ENCODE data around the gene PIK3AP1.
"Not testable (repeated sequence)": the region's sequence is repeated elsewhere in the genome, so short reads cannot be mapped to it uniquely, and the experiment has no call there.

The PIK3AP1 gene

DNA sequence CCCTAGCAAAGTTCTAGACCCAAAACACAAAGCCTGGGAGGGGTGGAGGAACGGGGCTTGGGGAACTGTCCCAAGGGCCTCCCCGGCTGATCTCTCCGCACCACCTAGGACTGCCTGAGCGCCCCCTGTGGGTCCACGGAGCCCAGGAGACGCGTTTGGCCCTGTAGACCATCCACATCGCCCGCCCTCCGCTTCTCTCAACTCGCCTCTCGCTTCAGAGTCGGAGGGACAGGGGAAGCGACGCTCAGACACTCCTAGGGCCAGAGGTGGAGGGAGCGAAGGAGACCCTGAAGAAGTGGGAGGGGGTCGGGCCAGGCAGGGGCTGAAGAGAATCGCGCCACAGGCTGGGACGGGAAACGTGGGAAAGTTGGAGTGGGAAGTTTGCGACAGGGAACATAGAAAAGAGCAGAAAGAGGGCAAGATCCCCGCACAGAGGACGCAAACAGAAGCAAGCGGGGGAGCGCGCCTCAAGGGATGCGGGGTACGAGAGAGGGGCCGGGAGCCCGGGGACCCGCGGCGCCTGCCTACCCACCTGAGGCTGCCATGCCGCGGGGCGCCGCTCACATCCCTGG, 378 bp downstream of the PIK3AP1 start:
- no peak for DNase-seq

DNA sequence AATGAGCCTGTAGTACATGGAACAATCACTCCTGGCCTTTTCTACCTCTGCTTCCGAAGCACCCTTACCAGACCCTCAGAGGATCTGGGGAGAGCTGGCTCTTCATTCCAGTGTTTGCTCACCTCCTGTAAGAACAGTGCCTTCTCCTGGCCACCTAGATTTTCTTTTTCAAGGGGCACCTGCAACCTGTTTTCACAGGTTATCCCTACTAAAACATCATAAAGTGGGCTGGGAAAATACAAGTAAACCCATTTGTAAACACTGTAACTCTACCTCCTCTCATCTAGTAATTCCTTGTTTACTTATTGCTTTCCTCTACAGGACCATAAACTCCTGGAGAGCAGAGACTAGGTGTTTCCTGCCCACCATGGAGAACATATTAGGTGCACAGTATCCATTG, 1.1 kb downstream of the PIK3AP1 start:
- no peak for DNase-seq

DNA sequence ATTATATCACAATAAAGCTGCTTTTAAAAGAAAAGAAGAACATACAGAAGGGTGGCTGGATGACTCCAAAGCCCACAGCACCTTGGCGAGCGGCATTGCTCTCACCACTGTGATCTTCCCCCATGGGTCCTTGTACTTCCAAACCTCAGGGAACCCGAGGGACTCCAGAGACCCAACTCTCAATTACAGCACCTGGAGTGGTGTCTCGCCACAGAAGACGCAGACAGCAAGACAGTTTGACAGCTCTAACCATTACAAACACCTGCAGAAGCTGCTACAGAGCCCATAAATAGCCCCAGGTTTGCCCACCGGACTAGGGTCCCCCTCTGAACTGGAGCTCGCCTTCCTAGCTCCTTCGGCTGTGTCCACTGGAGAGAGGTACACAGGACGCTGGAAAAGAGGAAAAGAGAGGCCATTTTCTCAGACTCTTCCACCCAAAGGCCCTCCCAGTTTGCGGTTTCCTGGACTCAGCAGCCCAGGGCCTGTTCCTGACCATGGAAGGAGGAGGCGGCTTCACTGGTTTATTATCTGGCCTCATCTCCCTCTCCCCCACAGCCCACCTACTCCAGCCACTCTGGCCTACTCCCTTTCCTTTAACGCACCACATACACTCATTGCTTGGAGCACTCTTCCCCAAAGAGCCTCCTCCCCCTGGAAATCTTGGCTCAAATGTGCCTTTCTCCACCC, 1.9 kb downstream of the PIK3AP1 start:
- DNase-seq, result no peak

DNA sequence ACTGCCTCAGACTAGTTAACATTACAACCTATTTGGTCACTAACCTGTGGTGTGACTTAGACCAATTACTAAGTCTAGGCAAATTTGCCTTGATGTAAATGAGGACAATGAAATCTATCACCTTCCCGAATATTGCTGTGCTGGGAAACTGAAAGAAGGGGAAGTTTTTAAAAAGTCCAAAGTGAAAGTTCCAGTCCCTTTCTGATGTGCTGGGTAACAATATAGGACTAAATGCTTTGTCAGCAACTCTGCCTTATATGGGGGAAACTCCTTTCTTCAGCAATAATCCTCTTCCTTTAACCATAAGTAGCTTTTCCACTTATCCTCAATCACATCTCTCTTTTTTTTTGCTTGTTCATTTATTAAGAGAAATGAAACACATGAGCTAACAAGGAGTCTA, 3.9 kb downstream of the PIK3AP1 start:
- no peak for DNase-seq

DNA sequence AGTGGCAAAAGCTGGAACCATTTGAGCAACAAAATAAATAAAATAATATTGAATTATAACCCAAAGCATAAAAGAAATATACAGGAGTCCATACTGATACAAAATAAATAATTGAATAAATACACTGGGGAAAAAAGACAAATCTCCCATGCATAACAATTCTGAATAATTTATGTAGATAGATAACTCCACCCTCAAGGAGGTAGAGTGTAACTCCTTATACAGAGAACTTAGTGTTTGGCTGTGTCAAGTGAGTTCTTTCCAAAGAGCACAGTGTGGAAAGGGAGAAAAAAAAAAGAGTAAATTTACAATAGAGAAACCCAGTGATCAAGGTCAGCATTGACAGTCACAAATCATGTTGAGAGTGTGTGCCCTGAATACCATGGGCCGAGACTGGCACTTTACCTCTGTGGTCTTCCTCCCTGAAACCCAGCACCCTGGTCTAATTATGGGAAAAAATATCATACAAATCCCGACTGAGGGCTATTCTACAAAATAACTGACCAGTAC, 5.5 kb downstream of the PIK3AP1 start:
- DNase-seq, result no peak

DNA sequence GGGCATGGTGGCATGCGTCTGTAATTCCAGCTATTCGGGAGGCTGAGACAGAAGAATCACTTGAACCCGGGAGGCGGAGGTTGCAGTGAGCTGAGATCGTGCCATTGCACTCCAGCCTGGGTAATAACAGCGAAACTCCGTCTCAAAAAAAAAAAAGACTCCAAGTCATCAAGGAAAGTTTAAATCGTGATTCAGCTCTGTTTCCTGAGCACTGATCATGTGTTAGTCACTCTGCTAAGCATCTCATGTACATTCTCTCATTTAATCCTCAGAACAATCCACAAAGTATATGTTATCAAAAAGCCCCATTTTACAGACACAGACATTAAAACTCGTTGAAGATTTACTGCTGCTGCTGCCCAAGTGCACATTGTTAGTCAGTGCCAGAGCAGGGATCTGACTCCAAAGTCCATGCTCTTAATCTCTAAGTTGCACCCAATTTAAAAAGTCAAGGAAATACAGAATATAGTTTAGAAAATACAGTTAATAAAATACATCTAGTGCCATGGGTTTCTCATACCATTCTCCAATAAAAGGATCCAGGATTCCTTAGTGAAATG, 6.2 kb downstream of the PIK3AP1 start:
- no peak for DNase-seq

DNA sequence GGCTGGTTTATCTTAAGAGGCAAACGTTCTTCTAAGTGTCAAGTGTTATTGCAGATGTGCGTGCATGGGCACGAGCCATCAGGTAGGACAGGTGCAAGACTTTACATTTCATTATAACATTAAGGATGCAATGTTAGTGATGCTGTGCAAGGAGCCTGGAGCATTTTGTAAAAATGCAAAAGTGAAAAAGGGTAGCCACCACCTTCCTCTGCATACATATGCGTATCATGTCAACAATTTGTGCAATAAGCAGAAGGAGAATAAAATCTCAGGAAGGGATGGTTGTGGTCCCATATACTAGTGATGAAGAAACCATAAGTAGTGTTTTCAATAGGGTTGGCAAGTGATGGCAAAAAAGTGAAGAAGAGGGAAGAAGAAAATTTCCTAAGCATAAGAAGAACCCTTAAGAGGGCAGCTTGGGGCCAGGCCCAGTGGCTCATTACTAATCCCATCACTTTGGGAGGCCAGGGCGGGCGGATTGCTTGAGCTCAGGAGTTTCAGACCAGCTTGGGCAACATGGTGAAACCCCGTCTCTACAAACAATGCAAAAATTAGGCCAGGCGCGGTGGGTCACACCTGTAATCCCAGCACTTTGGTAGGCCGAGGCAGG, 7.5 kb downstream of the PIK3AP1 start:
- no peak for DNase-seq

DNA sequence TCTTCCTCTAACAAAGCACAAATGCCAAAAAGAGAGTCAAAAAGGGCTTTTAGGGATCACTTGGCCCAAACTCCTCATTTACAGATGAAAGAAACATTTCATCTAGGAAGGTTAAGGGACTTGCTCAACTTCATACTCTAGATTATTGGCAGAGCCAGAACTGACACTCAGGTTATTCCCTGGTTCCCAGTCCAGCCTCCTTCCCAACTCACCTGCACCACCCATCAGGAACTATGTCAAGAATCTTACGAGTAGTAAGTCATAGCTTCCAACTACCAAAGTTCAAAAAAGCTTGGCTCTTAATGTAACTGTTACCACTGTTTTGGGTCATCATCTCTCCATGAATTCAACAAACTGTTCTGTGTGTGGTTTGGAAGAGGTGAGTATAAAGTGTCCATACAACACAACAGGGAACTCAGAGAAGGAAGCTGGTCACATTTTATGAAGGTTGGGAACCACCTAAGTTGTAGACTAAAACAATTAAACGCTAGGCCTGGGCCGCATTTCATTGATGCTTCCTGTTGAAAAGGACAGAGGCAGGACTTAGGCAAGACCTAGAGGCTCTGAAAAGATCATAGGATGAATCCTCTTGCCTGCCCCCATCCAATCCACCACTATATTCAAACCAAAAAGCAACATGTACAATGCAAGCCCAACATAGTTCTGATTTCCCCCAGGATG, 9.1 kb downstream of the PIK3AP1 start:
- DNase-seq, result no peak

DNA sequence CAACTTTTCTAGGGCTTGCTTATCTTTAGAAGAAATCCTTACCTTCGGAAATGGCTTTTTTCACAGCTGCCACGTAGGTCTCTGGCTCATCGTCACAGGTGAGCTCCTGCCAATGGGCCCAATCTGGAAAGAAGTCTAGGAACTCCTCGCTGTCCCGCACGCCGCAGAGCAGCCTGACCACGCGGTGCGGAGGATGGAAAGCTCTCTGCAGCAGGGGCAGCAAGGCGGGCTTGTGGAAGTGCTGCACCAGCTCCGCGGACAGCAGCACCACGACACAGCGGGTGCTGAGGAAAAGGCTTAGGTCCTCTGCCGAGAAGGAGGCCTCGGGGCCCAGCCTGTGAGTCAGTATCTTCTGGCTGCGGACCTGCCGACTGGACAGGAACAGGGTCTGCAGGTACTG, 10.8 kb downstream of the PIK3AP1 start:
- no peak for DNase-seq

DNA sequence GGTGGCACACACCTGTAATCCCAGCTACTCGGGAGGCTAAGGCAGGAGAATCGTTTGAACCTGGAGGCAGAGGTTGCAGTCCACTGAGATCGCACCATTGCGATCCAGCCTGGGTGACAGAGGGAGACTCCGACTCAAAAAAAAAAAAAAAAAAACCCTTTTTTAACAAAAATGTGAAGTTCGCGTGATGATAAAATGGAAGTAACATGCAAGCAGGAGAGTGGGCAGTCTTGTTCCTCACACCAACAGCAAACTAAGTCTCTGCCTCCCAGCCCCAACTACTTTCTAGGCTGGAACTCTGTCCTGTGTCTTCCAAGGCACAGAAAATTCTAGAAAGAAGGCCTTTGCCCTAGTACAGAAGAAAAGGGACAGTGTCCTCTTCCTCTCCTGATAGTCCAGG, 11.3 kb downstream of the PIK3AP1 start:
- DNase-seq, result no peak

DNA sequence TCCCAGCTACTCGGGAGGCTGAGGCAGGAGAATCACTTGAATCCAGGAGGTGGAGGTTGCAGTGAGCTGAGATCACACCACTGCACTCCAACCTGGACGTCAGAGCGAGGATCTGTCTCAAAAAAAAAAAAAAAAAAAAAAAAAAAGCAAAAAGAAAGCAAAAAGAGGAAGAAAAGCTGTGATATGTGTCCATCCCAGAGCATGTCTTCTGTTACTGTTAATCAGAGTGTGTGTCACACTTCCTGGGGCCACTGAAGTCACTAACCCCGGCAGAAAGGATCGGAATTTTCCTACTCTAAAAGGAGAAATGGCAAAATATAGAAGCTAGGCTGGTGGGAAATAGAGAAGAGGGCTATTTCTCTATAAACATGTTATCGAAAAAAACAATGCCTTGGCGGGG, 11.9 kb downstream of the PIK3AP1 start:
- DNase-seq, result no peak

DNA sequence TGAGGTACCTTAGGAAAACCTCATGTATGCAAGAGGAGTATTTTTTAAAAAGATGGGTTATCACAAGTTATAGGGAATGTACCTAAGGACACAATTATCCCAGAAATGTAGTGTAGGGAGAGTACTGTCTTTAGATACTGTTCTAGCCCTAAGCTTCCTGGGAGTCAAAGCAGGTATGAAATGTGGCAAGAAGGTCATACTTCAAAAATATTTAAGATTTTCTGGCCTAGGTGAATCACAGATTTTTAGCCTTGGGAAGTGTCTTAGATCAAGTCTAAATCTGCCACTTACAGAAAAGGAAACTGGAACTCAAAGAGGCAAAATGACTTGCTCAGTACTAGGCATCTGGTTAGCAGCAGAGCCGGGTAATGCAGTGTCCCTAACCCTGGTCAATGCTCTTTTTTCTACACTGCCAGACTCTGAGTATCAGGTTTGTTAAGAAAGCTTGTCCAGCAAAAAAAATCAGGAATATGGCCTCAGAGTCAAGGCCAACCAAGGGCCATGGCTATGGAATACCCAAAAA, 13.9 kb downstream of the PIK3AP1 start:
- no peak for DNase-seq

DNA sequence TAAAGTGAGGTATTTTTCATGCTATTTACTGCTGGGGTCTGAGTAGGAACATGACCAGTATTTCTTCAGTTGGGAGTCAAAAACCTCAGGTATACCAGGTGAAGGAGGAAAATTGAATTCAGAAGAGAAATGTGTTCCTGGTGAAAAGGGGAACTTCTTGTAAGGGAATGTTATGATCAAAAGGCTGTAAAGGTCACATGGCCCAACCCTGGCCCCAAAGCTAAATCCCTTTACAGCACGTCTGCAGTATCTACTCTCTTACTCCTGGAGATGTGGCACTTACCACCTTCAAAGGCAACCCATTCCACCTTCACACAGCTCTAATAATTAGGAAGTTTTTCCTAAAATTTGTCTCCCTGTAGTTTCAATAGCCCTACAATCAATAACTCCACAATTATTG, 15.2 kb downstream of the PIK3AP1 start:
- DNase-seq, result no peak

DNA sequence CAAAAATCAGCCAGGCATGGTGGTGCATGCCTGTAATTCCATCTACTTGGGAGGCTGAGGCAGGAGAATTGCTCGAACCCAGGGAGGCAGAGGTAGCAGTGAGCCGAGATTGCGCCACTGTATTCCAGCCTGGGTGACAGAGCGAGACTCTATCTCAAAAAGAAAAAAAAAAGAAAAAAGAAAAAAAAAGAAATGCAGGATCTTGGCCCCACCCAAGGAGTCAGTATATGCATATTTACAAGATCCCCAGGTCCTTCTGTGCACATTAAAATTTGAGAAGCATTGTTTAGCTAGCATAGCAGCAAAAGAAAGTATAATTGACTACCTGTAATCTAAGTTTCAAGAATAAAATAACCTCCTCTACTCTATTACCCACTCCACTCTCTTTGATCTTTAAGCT, 15.8 kb downstream of the PIK3AP1 start:
- no peak for DNase-seq

DNA sequence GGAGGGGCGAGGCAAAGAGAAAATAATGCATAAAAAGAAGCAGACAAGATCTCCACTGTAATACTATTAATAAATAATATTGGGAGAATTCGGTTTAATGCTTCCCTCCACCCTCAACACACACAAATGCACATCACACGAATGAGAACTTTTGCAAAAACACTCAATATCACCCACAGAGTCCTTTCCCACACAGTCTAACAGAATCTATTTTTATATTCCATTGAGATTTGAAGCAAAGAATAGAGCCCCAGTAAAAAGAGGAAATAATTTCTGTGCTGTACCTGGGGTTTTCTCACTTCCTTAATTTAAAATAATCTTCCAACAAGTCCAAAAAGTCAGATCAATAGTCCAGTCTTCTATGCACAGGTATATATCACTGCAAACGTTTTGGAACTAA, 17.0 kb downstream of the PIK3AP1 start:
- no peak for DNase-seq

DNA sequence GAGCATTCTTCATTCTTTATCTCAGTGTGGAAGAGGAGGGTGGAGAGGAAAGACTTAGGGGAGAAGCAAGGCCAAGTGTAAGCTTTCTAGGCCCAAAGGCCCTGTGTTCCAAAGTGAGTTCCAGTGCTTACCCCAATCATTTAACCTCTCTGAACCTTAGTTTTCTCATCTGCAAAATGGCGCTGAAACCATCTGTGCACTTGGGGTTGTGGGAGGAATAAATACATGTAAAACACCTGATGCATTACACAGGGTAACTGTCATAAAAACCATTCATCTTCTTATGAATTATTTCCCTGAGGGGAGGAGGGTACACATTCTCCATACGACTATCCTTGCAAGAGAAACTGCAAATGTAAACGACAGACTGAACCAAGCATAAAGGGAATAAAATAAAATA, 19.0 kb downstream of the PIK3AP1 start:
- DNase-seq, result no peak

DNA sequence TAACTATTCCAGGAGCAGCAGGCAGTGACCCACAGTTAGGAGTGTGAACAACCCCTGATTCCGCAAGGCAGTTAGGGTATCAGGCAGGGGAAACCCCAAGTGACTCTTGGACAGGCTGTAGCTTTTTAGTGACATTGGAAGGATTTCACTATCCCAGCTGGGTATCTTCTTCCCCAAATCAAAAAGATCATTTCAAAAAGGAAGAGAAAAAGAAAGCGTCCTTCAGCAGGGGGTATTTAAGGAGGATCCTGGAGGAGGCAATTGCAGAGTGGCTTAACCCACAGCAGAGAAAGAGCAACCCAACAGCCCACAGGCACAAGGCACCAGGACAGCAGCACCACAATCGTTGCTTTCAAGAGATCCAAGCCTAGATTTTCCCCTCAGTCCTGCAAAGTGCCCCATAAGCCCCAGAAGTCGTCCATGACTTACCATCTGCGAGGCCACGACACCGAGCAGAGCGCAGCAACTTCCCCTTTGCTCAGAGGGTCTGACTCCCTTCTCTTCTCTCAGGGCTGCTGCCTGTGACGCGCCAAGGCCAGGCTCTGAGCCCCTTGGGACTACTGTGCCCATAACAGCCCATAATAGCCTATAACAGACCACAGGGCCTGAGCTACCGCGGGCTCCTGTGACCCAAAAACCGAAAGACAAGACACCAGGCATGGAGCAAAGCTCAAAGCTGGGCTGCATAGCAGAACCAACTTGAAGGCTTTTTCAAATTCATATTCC, 19.8 kb downstream of the PIK3AP1 start:
- DNase-seq, result no peak

DNA sequence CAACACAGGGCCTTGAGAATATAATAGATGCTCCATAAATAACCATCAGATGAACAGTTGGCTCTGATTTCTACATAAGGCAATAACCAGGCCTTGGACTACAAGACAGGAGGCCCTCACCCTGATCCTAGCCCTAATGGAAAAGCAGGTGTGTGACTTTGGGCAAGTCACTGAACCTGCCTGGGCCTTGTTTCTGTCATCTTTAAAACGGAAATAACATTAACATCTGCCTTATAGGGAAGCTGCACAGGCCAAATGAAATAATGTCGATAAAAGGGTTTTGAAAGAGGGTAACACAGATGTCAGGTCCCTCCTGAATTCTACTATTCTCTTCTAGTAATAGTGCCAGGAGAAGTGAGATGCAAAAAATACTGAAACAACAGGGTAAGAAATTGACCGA, 20.7 kb downstream of the PIK3AP1 start:
- no peak for DNase-seq

DNA sequence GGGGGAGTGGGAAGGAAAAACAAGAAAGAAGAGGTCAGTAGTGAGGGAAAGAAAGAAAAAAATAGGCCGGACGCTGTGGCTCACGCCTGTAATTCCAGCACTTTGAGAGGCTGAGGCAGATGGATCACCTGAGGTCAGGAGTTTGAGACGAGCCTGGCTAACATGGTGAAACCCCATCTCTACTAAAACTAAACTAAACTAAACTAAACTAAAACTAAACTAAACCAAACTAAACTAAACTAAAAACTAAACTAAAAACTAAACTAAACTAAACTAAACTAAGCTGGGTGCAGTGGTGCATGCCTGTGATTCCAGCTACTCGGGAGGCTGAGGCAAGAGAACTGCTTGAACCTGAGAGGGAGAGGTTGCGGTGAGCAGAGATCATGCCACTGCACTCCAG, 22.0 kb downstream of the PIK3AP1 start:
- not testable (repeated sequence) for DNase-seq

DNA sequence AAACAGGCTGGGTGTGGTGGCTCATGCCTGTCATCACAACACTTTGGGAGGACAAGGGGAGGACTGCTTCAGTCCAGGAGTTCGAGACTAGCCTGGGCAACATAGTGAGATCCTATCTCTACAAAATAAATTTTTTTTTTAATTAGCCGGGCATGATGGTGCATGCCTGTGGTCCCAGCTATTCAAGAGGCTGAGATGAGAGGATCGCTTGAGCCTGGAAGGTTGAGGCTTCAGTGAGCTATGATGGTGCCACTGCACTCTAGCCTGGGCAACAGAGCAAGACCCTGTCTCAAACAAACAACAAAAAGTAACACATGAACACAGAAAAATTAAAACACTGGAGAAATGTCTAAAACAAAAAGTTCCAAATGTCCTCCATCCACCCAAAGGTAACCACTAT, 22.9 kb downstream of the PIK3AP1 start:
- DNase-seq, result no peak

DNA sequence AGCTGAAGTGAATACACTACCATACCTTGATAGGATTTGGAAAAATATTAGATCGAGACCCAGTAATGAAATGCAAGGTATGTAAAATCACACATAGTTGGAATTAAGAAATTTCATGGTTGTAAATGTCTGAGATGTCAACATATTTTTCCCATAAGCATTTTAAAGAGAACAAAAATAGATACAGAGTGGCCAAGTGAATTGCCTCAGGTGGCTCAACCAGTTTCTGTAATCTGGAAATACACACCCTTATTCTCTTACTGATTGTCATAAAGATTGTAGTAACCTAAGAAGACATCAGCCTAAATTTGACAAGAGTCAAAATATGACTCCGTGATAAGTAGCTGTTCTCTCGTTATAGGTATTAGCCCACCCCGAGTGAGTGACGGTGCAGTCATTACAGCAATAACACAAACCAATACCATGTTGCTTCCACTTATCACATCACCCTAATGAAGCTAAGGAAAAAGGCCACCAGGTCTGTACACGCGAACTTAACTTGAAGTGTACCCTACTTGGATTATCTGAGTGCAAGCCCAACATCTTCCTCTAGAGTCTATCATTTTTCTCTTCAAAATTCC, 23.4 kb downstream of the PIK3AP1 start:
- DNase-seq, result no peak

DNA sequence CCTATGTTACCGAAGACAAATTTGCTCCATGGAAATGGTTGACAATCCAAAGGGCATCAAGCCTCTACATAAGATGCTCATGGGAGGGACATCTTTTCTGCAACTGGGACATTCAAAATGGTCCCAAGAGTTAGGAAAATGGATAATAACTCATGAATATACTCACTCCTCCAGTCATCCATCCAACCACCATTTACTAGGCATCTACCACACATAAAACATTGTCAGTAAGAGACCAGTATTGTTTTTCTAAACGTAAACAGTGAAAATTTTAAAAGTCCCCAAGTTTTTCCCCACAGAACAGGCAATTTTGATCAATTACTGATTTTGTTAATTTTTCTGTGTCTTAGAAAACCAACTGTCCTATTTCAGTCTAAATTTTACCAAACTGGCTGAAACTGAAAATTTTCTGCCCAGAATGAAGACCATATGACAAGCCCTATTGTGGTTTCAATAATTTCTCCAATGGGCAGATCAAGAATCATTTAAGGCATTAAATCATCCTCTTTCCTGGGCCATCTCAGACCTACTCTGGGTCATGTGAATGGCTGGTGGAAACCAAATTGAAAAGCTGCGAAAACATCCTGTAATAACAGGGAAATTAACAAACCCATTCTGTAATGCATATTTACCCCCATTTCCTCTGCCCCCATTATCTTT, 24.2 kb downstream of the PIK3AP1 start:
- DNase-seq, result no peak
